ENCODE results near the gene SFXN1. TPM values are rescaled to one million over a fixed set of nuclear protein-coding genes. Genes with fewer than 3 reads are reported as not detected.

Gene SFXN1
- total RNA-seq, 1 experiment from 2014 or later: 61.4 TPM

GRCh38 chr5:175508896-175509295 is 30.5 kb downstream of the SFXN1 start:
- ChIA-PET POLR2A (ENCODE audit: unreplicated experiment) (no interaction called here), CTCF (no interaction called here)
- H3K4me2 ChIP-seq: no peak overlapping the region
- no peak for DNase-seq
- H3K9me2 ChIP-seq (ENCODE audit: insufficient read depth): no peaks in the 10 kb centered on the region
- no peak overlapping the region for H3K4me3 ChIP-seq
- no peaks in the 10 kb centered on the region for H3K79me2 ChIP-seq (ENCODE audit: low read depth)
- H3K27me3 ChIP-seq (ENCODE audit: insufficient read depth, low read depth): no peaks in the 10 kb centered on the region
- no peaks in the 10 kb centered on the region for H3K4me1 ChIP-seq (replicated peaks; ENCODE audit: insufficient read depth)
- BruUV-seq (replicated peaks): no TSS peak
- H3K27ac ChIP-seq: no peak overlapping the region
- 0 out of 2 replicates have a peak, but pooled peaks cover 2% of the 10 kb centered on the region for H3K36me3 ChIP-seq (ENCODE audit: low read depth)
- no peak overlapping the region for H2AFZ ChIP-seq
- intact Hi-C loops (cut with micrococcal nuclease; ENCODE audit: unreplicated experiment): no loop called here
- no peaks in the 10 kb centered on the region for H3F3A ChIP-seq (ENCODE audit: insufficient read depth, low read depth)
- TF ChIP-seq EZH2 (IDR thresholded peaks at IDR 0.05; ENCODE audit: low read depth) (no peak), CTCF (conservative IDR thresholded peaks at IDR 0.05) (no peak)
- H3K9me3 ChIP-seq (ENCODE audit: insufficient read depth, low read depth): no peaks in the 10 kb centered on the region
- no peaks in the 10 kb centered on the region for H4K20me1 ChIP-seq (ENCODE audit: insufficient read depth)

- no peaks in the 10 kb centered on the region for H4K20me1 ChIP-seq (ENCODE audit: insufficient read depth)
- no peaks in the 10 kb centered on the region for H3K27me3 ChIP-seq (ENCODE audit: insufficient read depth, low read depth)
- H3K36me3 ChIP-seq (ENCODE audit: low read depth): peaks cover 10% of the 10 kb centered on the region; the same call in 1 of the 2 replicates
- DNase-seq: no peak
- no peaks in the 10 kb centered on the region for H3K9me2 ChIP-seq (ENCODE audit: insufficient read depth)
- POLR2A ChIA-PET (ENCODE audit: unreplicated experiment): no interaction called here
- no peak overlapping the region for H2AFZ ChIP-seq
- no peaks in the 10 kb centered on the region for H3K4me1 ChIP-seq (replicated peaks; ENCODE audit: insufficient read depth)
- H3K9me3 ChIP-seq (ENCODE audit: insufficient read depth, low read depth): no peaks in the 10 kb centered on the region
- intact Hi-C loops (cut with micrococcal nuclease; ENCODE audit: unreplicated experiment): no loop called here
- H3K4me2 ChIP-seq: no peak overlapping the region
- no peaks in the 10 kb centered on the region for H3K79me2 ChIP-seq (ENCODE audit: low read depth)
- no peaks in the 10 kb centered on the region for H3F3A ChIP-seq (ENCODE audit: insufficient read depth, low read depth)
- TF ChIP-seq EZH2 (IDR thresholded peaks at IDR 0.05; ENCODE audit: low read depth) (no peak), CTCF (conservative IDR thresholded peaks at IDR 0.05) (no peak)
- CTCF ChIA-PET: no interaction called here
- BruUV-seq (replicated peaks): no TSS peak
- no peak overlapping the region for H3K27ac ChIP-seq
- H3K4me3 ChIP-seq: no peak overlapping the region
Measured at GRCh38 chr5:175513297-175513696, 34.9 kb downstream of the SFXN1 start.

DNA sequence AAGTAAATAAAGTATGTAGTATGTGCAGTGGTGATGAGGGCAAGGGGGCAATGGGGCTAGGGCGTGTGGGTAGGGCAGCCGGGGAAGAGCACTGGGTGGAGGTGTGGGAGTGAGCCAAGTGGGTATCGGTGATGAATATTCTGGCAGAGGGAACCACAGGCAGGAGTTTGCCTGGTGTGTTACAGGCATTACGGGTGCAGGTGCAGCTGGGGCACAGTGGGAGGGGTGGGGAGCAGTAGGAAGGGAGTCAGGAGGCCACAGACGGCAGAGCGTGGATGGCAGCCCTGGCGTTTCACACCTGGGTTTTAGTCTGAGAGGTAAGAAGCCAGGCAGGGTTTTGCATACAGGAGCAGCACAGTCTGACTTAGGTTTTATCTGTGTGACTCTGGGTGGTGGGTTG is 35.4 kb downstream of the SFXN1 start:
- H3K27me3 ChIP-seq (ENCODE audit: insufficient read depth, low read depth): no peaks in the 10 kb centered on the region
- no peaks in the 10 kb centered on the region for H3K9me2 ChIP-seq (ENCODE audit: insufficient read depth)
- DNase-seq: no peak
- ChIA-PET CTCF (no interaction called here), POLR2A (ENCODE audit: unreplicated experiment) (no interaction called here)
- intact Hi-C loops (cut with micrococcal nuclease; ENCODE audit: unreplicated experiment): no loop called here
- H3K4me1 ChIP-seq (replicated peaks; ENCODE audit: insufficient read depth): no peaks in the 10 kb centered on the region
- no peaks in the 10 kb centered on the region for H3K79me2 ChIP-seq (ENCODE audit: low read depth)
- H2AFZ ChIP-seq: no peak overlapping the region
- BruUV-seq (replicated peaks): no TSS peak
- no peak overlapping the region for H3K27ac ChIP-seq
- H4K20me1 ChIP-seq (ENCODE audit: insufficient read depth): no peaks in the 10 kb centered on the region
- peaks cover 10% of the 10 kb centered on the region; the same call in 1 of the 2 replicates for H3K36me3 ChIP-seq (ENCODE audit: low read depth)
- no peak overlapping the region for H3K4me2 ChIP-seq
- no peaks in the 10 kb centered on the region for H3K9me3 ChIP-seq (ENCODE audit: insufficient read depth, low read depth)
- TF ChIP-seq EZH2 (IDR thresholded peaks at IDR 0.05; ENCODE audit: low read depth) (no peak), CTCF (conservative IDR thresholded peaks at IDR 0.05) (no peak)
- H3F3A ChIP-seq (ENCODE audit: insufficient read depth, low read depth): no peaks in the 10 kb centered on the region
- H3K4me3 ChIP-seq: no peak overlapping the region
